ENCODE data around the gene YTHDF1. TPM values are rescaled to one million over a fixed set of nuclear protein-coding genes. Genes with fewer than 3 reads are reported as not detected.

The YTHDF1 gene
- total and polyA plus RNA-seq, 2 donors (not counting 1 experiment from before 2014, with no cell fraction given), result 16.3 to 25.9 TPM

- Histone ChIP-seq H3K4me1 (ENCODE audit: control insufficient read depth, extremely low read depth, insufficient read depth, low read length) (peaks cover 7% of the 10 kb centered on the region), H3K27me3 (ENCODE audit: control insufficient read depth, insufficient read depth, low read length) (peaks cover 6% of the 10 kb centered on the region), H4K20me1 (ENCODE audit: control insufficient read depth, extremely low read depth, insufficient read depth, low read length) (no peaks in the 10 kb centered on the region), H3K4me2 (ENCODE audit: extremely low read depth, insufficient read depth, low read length) (no peak overlapping the region), H3K36me3 (ENCODE audit: control insufficient read depth, insufficient read depth, low read length) (no peaks in the 10 kb centered on the region), H3K79me2 (ENCODE audit: control insufficient read depth, insufficient read depth, low read length) (no peaks in the 10 kb centered on the region), H3K9ac (ENCODE audit: insufficient read depth, low read length) (no peak overlapping the region), H3K9me3 (ENCODE audit: control insufficient read depth, insufficient read depth, low read depth, low read length) (no peaks in the 10 kb centered on the region), H3K27ac (ENCODE audit: insufficient read depth, low read length) (no peak overlapping the region), H3K4me3 (replicated peaks in 1 of 4; ENCODE audit: control extremely low read depth in 1 of 4, insufficient read depth in 1 of 4, low read depth in 3 of 4, low read length in 4 of 4) (no peak overlapping the region), H2AFZ (ENCODE audit: low read length) (no peak overlapping the region)
- DNase-seq (ENCODE audit: low read depth in 2 of 2), result peak in 1 of 2 donors; percentile 43
- no peak for TF ChIP-seq EZH2 (IDR thresholded peaks at IDR 0.05; ENCODE audit: low read length, missing control alignments)
- TF ChIP-seq, protein P1, sequence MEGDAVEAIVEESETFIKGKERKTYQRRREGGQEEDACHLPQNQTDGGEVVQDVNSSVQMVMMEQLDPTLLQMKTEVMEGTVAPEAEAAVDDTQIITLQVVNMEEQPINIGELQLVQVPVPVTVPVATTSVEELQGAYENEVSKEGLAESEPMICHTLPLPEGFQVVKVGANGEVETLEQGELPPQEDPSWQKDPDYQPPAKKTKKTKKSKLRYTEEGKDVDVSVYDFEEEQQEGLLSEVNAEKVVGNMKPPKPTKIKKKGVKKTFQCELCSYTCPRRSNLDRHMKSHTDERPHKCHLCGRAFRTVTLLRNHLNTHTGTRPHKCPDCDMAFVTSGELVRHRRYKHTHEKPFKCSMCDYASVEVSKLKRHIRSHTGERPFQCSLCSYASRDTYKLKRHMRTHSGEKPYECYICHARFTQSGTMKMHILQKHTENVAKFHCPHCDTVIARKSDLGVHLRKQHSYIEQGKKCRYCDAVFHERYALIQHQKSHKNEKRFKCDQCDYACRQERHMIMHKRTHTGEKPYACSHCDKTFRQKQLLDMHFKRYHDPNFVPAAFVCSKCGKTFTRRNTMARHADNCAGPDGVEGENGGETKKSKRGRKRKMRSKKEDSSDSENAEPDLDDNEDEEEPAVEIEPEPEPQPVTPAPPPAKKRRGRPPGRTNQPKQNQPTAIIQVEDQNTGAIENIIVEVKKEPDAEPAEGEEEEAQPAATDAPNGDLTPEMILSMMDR (conservative IDR thresholded peaks at IDR 0.05 in 1 of 2, IDR thresholded peaks at IDR 0.05 in 1 of 2; ENCODE audit: low read depth in 1 of 2, low read length in 2 of 2), result no peak
Observed at GRCh38 chr20:63226042-63226943, 10.4 kb upstream of the YTHDF1 start.

DNA sequence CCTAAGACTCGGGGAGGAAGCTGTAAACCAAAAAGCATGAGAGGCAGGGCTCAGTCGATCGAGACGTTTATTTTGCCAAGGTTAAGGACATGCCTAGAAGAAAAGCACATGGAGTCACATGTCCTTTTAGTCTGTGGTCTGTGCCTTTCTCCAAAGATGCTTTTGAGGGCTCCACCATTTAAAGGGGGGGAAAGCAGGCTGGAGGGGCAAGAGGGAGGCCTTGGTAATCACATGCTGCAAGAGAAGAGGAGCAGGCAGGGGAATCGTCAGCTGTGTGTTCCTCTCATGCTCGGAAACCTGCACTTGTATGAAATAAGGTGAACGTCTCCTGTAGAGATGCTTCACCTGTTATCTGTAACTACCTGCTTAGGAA, 9.1 kb upstream of the YTHDF1 start:
- no peak overlapping the region for H3K9ac ChIP-seq (ENCODE audit: insufficient read depth, low read length)
- H3K4me3 ChIP-seq (replicated peaks in 1 of 4; ENCODE audit: control extremely low read depth in 1 of 4, insufficient read depth in 1 of 4, low read depth in 3 of 4, low read length in 4 of 4), result no peak overlapping the region
- no peak overlapping the region for H3K4me2 ChIP-seq (ENCODE audit: extremely low read depth, insufficient read depth, low read length)
- TF ChIP-seq EZH2 (IDR thresholded peaks at IDR 0.05; ENCODE audit: low read length, missing control alignments), result no peak
- TF ChIP-seq, protein P1 (conservative IDR thresholded peaks at IDR 0.05 in 1 of 2, IDR thresholded peaks at IDR 0.05 in 1 of 2; ENCODE audit: low read depth in 1 of 2, low read length in 2 of 2), result no peak
- H3K9me3 ChIP-seq (ENCODE audit: control insufficient read depth, insufficient read depth, low read depth, low read length), result no peaks in the 10 kb centered on the region
- peaks cover 2% of the 10 kb centered on the region for H3K4me1 ChIP-seq (ENCODE audit: control insufficient read depth, extremely low read depth, insufficient read depth, low read length)
- H2AFZ ChIP-seq (ENCODE audit: low read length), result no peak overlapping the region
- H4K20me1 ChIP-seq (ENCODE audit: control insufficient read depth, extremely low read depth, insufficient read depth, low read length), result no peaks in the 10 kb centered on the region
- H3K36me3 ChIP-seq (ENCODE audit: control insufficient read depth, insufficient read depth, low read length), result no peaks in the 10 kb centered on the region
- H3K27ac ChIP-seq (ENCODE audit: insufficient read depth, low read length), result no peak overlapping the region
- H3K79me2 ChIP-seq (ENCODE audit: control insufficient read depth, insufficient read depth, low read length), result no peaks in the 10 kb centered on the region
- H3K27me3 ChIP-seq (ENCODE audit: control insufficient read depth, insufficient read depth, low read length), result peaks cover 13% of the 10 kb centered on the region
- DNase-seq (ENCODE audit: low read depth in 2 of 2), result peak in 1 of 2 donors; percentile 26

DNA sequence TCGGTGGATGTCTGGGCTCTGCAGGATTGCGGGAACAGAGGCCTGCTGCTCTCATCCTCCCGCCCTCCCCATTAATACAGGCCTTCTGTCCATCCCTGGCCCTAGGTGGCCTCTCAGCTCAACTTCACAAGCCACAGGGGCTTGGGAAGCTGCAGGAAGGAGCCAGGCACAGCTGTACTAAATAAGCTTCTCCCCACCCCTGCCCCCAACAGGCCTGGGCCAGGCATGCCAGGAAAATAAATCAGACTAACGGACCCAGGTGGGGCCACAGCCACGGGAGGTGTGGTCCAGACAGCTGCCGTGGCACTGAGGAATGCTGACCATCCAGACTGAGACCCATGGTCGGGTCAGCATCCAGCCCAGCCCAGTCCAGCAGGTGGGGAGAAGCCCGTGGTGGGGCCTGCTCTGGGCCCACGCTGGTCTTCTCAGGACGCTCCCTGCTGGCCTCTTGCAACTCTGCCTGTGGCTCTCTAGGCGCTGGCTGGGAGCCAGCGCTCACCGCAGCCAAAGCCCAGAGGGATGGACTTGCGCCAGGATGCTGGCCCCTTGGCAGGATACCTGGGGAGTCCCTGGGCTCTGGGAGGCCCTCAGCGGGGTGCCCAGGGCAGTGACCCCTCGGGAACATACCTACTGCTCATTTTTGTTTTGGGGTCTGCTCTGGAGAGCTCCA, 8.6 kb upstream of the YTHDF1 start:
- no peak overlapping the region for H3K4me2 ChIP-seq (ENCODE audit: extremely low read depth, insufficient read depth, low read length)
- peak; percentile 51 to 77 for DNase-seq (ENCODE audit: low read depth in 2 of 2)

More for the DNA sequence above, 8.6 kb upstream of the YTHDF1 start:
- H3K27ac ChIP-seq (ENCODE audit: insufficient read depth, low read length), result no peak overlapping the region
- H3K9ac ChIP-seq (ENCODE audit: insufficient read depth, low read length), result no peak overlapping the region
- H3K79me2 ChIP-seq (ENCODE audit: control insufficient read depth, insufficient read depth, low read length), result no peaks in the 10 kb centered on the region
- TF ChIP-seq, protein P1 (conservative IDR thresholded peaks at IDR 0.05 in 1 of 2, IDR thresholded peaks at IDR 0.05 in 1 of 2; ENCODE audit: low read depth in 1 of 2, low read length in 2 of 2), result peak in 1 of 2 donors; percentile 29
- TF ChIP-seq EZH2 (IDR thresholded peaks at IDR 0.05; ENCODE audit: low read length, missing control alignments), result no peak
- H3K9me3 ChIP-seq (ENCODE audit: control insufficient read depth, insufficient read depth, low read depth, low read length), result no peaks in the 10 kb centered on the region
- no peak overlapping the region for H3K4me3 ChIP-seq (replicated peaks in 1 of 4; ENCODE audit: control extremely low read depth in 1 of 4, insufficient read depth in 1 of 4, low read depth in 3 of 4, low read length in 4 of 4)
- no peaks in the 10 kb centered on the region for H4K20me1 ChIP-seq (ENCODE audit: control insufficient read depth, extremely low read depth, insufficient read depth, low read length)
- H3K27me3 ChIP-seq (ENCODE audit: control insufficient read depth, insufficient read depth, low read length), result peaks cover 11% of the 10 kb centered on the region
- H3K4me1 ChIP-seq (ENCODE audit: control insufficient read depth, extremely low read depth, insufficient read depth, low read length), result peaks cover 2% of the 10 kb centered on the region
- H2AFZ ChIP-seq (ENCODE audit: low read length), result no peak overlapping the region
- H3K36me3 ChIP-seq (ENCODE audit: control insufficient read depth, insufficient read depth, low read length), result no peaks in the 10 kb centered on the region

Data from fibroblast of lung (primary cell).